Endothelial cell of umbilical vein (primary cell): ENCODE measurements around the gene PIM1. TPM values are rescaled to one million over a fixed set of nuclear protein-coding genes. Genes with fewer than 3 reads are reported as not detected.

Experiments
- BruUV-seq: library from RNA; stranded (reverse); fragments of 400-500 nt; replicated peaks from 2 replicates; lab custom pipeline; 2021; lab: Mats Ljungman, UMichigan
- CTCF ChIA-PET: fragments of 300-600, 350-600 bp; sonication (Branson Sonifier 250); formaldehyde crosslinking; loops from one replicate; lab custom pipeline; 2021; ENCODE audit warnings: antibody characterized with exemption, inconsistent platforms; lab: Charles Lee
- POLR2A ChIA-PET: fragments of 300-600, 350-600 bp; sonication (Branson Sonifier 250); formaldehyde crosslinking; loops from one replicate; lab custom pipeline; 2021; ENCODE audit warnings: antibody characterized with exemption, inconsistent platforms; lab: Charles Lee
- DNase-seq: peaks from one replicate; pipeline ENCODE4 v3.0.0-alpha.2; 2011; ENCODE audit warnings: low read depth, low spot score
- FAIRE-seq: peaks from 2 replicates; lab custom pipeline; 2011; peaks lifted over from hg19 to GRCh38; lab: Jason Lieb, UNC
- H2AFZ ChIP-seq: 2 replicates; pipeline ENCODE4 v1.6.0; 2012; ENCODE audit warnings: low read depth, low read length, control low read depth, inconsistent platforms
- H3K27ac ChIP-seq: 2 replicates; pipeline ENCODE4 v1.5.1; 2011; ENCODE audit warnings: low read depth, mild to moderate bottlenecking, control low read depth, low read length, moderate library complexity; ENCODE audit not compliant: insufficient read depth
- H3K27me3 ChIP-seq, 2 experiments: 2 replicates each; pipeline versions ENCODE4 v1.6.0 to v1.6.1; 2011; ENCODE audit warnings: low read length in 2 of 2, mixed read lengths in 1 of 2; ENCODE audit not compliant: control insufficient read depth in 2 of 2, insufficient read depth in 2 of 2
- H3K36me3 ChIP-seq, 2 experiments: 2 replicates in 1 of 2; 3 replicates in 1 of 2; pipeline ENCODE4 v1.5.1; 2011; ENCODE audit warnings: low read length in 2 of 2, mild to moderate bottlenecking in 1 of 2, moderate library complexity in 1 of 2; ENCODE audit not compliant: control insufficient read depth in 2 of 2, insufficient read depth in 2 of 2; ENCODE audit errors: extremely low read depth in 1 of 2
- H3K4me1 ChIP-seq: 3 replicates; pipeline ENCODE4 v1.5.1; 2011; ENCODE audit warnings: mild to moderate bottlenecking, low read length; ENCODE audit not compliant: control insufficient read depth, insufficient read depth; ENCODE audit errors: extremely low read depth
- H3K4me2 ChIP-seq: 2 replicates; pipeline ENCODE4 v1.6.1; 2011; ENCODE audit warnings: low read length, control low read depth, mixed read lengths; ENCODE audit not compliant: insufficient read depth
- H3K4me3 ChIP-seq, 3 experiments: fragments of 200-600 bp in 1 of 3; sonication (generic), shearing (Covaris generic) in 1 of 3; replicated peaks in 1 of 3; 2 replicates each; pipeline ENCODE4 v1.5.1; 2011 to 2016; ENCODE audit warnings: control low read depth in 3 of 3, low read length in 3 of 3, mild to moderate bottlenecking in 2 of 3, inconsistent platforms in 1 of 3, low read depth in 1 of 3, moderate library complexity in 1 of 3; ENCODE audit not compliant: insufficient read depth in 1 of 3
- H3K79me2 ChIP-seq: 2 replicates; pipeline ENCODE4 v1.6.0; 2012; ENCODE audit warnings: low read length, inconsistent platforms; ENCODE audit not compliant: control insufficient read depth, insufficient read depth
- H3K9ac ChIP-seq: replicated peaks from 2 replicates; pipeline ENCODE3; 2011; ENCODE audit warnings: low read length, control low read depth; ENCODE audit not compliant: insufficient read depth; ENCODE audit errors: extremely low read depth
- H3K9me1 ChIP-seq: replicated peaks from 3 replicates; pipeline ENCODE4 v1.6.0; 2011; ENCODE audit warnings: mild to moderate bottlenecking, low read length; ENCODE audit not compliant: control insufficient read depth, insufficient read depth; ENCODE audit errors: extremely low read depth
- H3K9me3 ChIP-seq: replicated peaks from 2 replicates; pipeline ENCODE4 v1.5.1; 2012; ENCODE audit warnings: low read length, inconsistent platforms; ENCODE audit not compliant: control insufficient read depth, insufficient read depth
- H4K20me1 ChIP-seq: replicated peaks from 2 replicates; pipeline ENCODE3; 2011; ENCODE audit warnings: mild to moderate bottlenecking, low read length; ENCODE audit not compliant: control insufficient read depth, insufficient read depth; ENCODE audit errors: extremely low read depth
- EZH2 ChIP-seq: IDR thresholded peaks from 2 replicates; pipeline ENCODE4 v1.6.1; 2012; ENCODE audit warnings: borderline replicate concordance, low read depth, mild to moderate bottlenecking, moderate library complexity, low read length, inconsistent platforms; ENCODE audit not compliant: severe bottlenecking
- FOS ChIP-seq: IDR thresholded peaks from 2 replicates; pipeline ENCODE4 v1.6.1; 2011; ENCODE audit warnings: mild to moderate bottlenecking, low read length, moderate library complexity, borderline replicate concordance; ENCODE audit not compliant: insufficient read depth
- GATA2 ChIP-seq: IDR thresholded peaks from 2 replicates; pipeline ENCODE4 v1.7.0; 2011; ENCODE audit warnings: low read depth, mild to moderate bottlenecking, moderate library complexity, mixed read lengths, low read length; ENCODE audit not compliant: insufficient read length, insufficient read depth
- JUN ChIP-seq: IDR thresholded peaks from 2 replicates; pipeline ENCODE4 v1.6.1; 2011; ENCODE audit warnings: borderline replicate concordance, low read depth; ENCODE audit not compliant: insufficient read length, insufficient read depth
- MYC ChIP-seq: IDR thresholded peaks from one replicate; pipeline ENCODE4 v1.6.1; 2011; ENCODE audit warnings: mild to moderate bottlenecking, low read depth, low read length
- POLR2A ChIP-seq: IDR thresholded peaks from 2 replicates; pipeline ENCODE4 v1.6.1; 2012; ENCODE audit warnings: low read depth, mild to moderate bottlenecking, control low read depth, low read length
- POLR2AphosphoS5 ChIP-seq: IDR thresholded peaks from 2 replicates; pipeline ENCODE4 v1.6.1; 2012; ENCODE audit warnings: low read depth, mild to moderate bottlenecking, control low read depth, low read length, moderate library complexity; ENCODE audit not compliant: insufficient read depth
- dilution Hi-C: fragments of 300-500 bp; cut with MboI; formaldehyde crosslinking; loops from one replicate; pipeline ENCODE4 v1.15.0; 2019; ENCODE audit warnings: low sequenced_read_pairs; ENCODE audit not compliant: extremely low pct_ligation_motif_present
- intact Hi-C: fragments of 100-400 bp; cut with micrococcal nuclease; formaldehyde crosslinking; loops from one replicate; pipeline ENCODE4 v1.10.0; 2022
- polyA plus RNA-seq, 4 experiments: library from polyadenylated mRNA; depleted of rRNA in 3 of 4; stranded (reverse) in 3 of 4; unstranded in 1 of 4; fragments of >200 nt; gene quantifications; 2 replicates each; pipeline versions ENCODE4 v1.2.1 to v1.2.3, GENCODE V29; 2011 to 2012; ENCODE audit warnings: missing spikeins in 1 of 4
- total RNA-seq: library from RNA; stranded (reverse); gene quantifications from 2 replicates; pipeline ENCODE4 v1.2.3, GENCODE V29; 2021
- TF ChIP-seq, protein P1 (sequence below), 2 donors: IDR thresholded peaks; 1 replicate in 1 of 2; 2 replicates in 1 of 2; pipeline ENCODE4 v1.5.1; 2011; ENCODE audit warnings: low read length in 2 of 2, mild to moderate bottlenecking in 2 of 2, moderate library complexity in 2 of 2, control low read depth in 1 of 2, inconsistent platforms in 1 of 2, low read depth in 1 of 2; ENCODE audit not compliant: insufficient read depth in 1 of 2; ENCODE audit errors: extremely low read depth in 1 of 2
- TF ChIP-seq, protein P2 (sequence below): IDR thresholded peaks from 2 replicates; pipeline ENCODE4 v1.6.1; 2011; ENCODE audit not compliant: insufficient read depth, insufficient read length

PIM1 gene
- total and polyA plus RNA-seq, 2 donors (not counting 3 experiments of a cell fraction or from before 2014, with no cell fraction given): 9.2 to 11.3 TPM

DNA sequence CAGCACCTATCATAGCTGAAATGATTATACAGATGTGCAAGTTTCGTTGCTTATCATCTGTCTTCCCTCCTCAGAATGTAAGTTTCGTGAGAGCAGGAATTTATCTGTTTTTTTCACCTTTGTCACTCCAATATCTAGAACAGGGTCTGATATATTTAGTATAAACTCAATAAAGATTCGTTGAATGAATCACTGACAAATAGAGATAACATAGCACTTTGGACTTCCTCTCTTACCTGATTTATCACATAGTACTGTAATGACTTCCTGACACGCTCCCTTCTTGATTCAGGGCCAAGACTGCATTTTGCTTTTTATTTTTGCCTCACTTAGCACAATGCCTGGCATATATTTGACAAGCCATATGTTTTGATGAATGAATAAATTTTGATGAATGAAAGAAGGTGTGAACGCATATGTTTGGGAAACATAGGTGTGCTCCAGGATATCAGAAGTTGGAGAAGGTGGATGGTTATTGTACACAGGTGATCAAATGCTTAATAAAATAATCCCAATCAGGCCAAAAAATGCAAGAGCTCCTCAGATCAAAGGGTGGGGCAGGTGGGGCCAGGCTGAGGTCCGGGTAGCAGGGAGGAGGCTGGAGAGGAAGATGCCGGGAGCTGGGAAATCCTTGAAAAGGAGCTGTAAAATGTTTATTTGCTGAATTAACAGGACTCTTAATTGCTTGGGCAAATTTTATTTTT lies 33.0 kb downstream of the PIM1 start:
- FAIRE-seq (peak; percentile 50), DNase-seq (peak; percentile 44)
- ChIA-PET CTCF (interaction anchor here (1.6 to 12.5 kb wide), 2 partner anchors 152 to 181 kb away, joined by 10 to 330 read pairs; no protein-coding TSS in a partner anchor), POLR2A (interaction anchor here (0.6 kb wide), 1 partner anchor 137 kb away, joined by 4 read pairs; no protein-coding TSS in a partner anchor)
- Histone ChIP-seq H3K27ac (no peak overlapping the region), H3K4me2 (no peak overlapping the region), H3K9me3 (no peaks in the 10 kb centered on the region), H3K27me3 (peaks cover 37 to 42% of the 10 kb centered on the region in 2 experiments), H3K9me1 (no peaks in the 10 kb centered on the region), H3K36me3 (no peaks in the 10 kb centered on the region), H3K4me3 (no peak overlapping the region), H3K4me1 (peaks cover 4% of the 10 kb centered on the region), H4K20me1 (no peaks in the 10 kb centered on the region), H3K79me2 (no peaks in the 10 kb centered on the region), H2AFZ (no peak overlapping the region), H3K9ac (no peak overlapping the region)
- intact Hi-C loops (no loop called here), dilution Hi-C loops (no loop called here)
- TF ChIP-seq POLR2AphosphoS5 (peak; percentile 48), GATA2 (peak; percentile 63), FOS (peak; percentile 61), POLR2A (no peak), EZH2 (no peak), MYC (no peak), JUN (no peak)
- TF ChIP-seq, protein P1, sequence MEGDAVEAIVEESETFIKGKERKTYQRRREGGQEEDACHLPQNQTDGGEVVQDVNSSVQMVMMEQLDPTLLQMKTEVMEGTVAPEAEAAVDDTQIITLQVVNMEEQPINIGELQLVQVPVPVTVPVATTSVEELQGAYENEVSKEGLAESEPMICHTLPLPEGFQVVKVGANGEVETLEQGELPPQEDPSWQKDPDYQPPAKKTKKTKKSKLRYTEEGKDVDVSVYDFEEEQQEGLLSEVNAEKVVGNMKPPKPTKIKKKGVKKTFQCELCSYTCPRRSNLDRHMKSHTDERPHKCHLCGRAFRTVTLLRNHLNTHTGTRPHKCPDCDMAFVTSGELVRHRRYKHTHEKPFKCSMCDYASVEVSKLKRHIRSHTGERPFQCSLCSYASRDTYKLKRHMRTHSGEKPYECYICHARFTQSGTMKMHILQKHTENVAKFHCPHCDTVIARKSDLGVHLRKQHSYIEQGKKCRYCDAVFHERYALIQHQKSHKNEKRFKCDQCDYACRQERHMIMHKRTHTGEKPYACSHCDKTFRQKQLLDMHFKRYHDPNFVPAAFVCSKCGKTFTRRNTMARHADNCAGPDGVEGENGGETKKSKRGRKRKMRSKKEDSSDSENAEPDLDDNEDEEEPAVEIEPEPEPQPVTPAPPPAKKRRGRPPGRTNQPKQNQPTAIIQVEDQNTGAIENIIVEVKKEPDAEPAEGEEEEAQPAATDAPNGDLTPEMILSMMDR (IDR thresholded peaks at IDR 0.05; ENCODE audit: extremely low read depth in 1 of 2, insufficient read depth in 1 of 2, low read depth in 1 of 2, low read length in 2 of 2): no peak
- TF ChIP-seq, protein P2, sequence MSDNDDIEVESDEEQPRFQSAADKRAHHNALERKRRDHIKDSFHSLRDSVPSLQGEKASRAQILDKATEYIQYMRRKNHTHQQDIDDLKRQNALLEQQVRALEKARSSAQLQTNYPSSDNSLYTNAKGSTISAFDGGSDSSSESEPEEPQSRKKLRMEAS: no peak
- no TSS peak for BruUV-seq
